Endothelial cell (in vitro differentiated cells): Measurements from ENCODE around the gene TRIM5. TPM values are rescaled to one million over a fixed set of nuclear protein-coding genes. Genes with fewer than 3 reads are reported as not detected.

Experiments
- DNase-seq: peaks from one replicate; pipeline ENCODE4 v3.0.0; 2021; ENCODE audit warnings: low spot score
- H3K27ac Mint-ChIP-seq: one replicate; pipeline ENCODE4 v1.8.0; 2021; ENCODE audit warnings: mixed read lengths, inconsistent platforms; ENCODE audit not compliant: unreplicated experiment
- H3K27me3 Mint-ChIP-seq: one replicate; pipeline ENCODE4 v1.8.0; 2021; ENCODE audit warnings: mild to moderate bottlenecking, moderate library complexity, mixed read lengths, inconsistent platforms; ENCODE audit not compliant: unreplicated experiment
- H3K36me3 Mint-ChIP-seq: one replicate; pipeline ENCODE4 v1.8.0; 2021; ENCODE audit warnings: mild to moderate bottlenecking, low read depth, mixed read lengths, inconsistent platforms; ENCODE audit not compliant: unreplicated experiment
- H3K4me1 Mint-ChIP-seq: one replicate; pipeline ENCODE4 v1.8.0; 2021; ENCODE audit warnings: mild to moderate bottlenecking, mixed read lengths, inconsistent platforms; ENCODE audit not compliant: unreplicated experiment
- H3K4me3 Mint-ChIP-seq: one replicate; pipeline ENCODE4 v1.8.0; 2021; ENCODE audit warnings: mild to moderate bottlenecking, mixed read lengths, inconsistent platforms; ENCODE audit not compliant: unreplicated experiment
- H3K9me3 Mint-ChIP-seq: one replicate; pipeline ENCODE4 v1.8.0; 2021; ENCODE audit warnings: mixed read lengths, inconsistent platforms; ENCODE audit not compliant: unreplicated experiment
- CTCF ChIP-seq: fragments of 200-600 bp; sonication (generic); IDR thresholded peaks from one replicate; pipeline ENCODE4 v1.5.0; 2021; ENCODE audit warnings: antibody characterized with exemption; ENCODE audit not compliant: unreplicated experiment
- total RNA-seq: library from RNA; stranded (reverse); fragmentation: NEBNext Ultra II Directional; extraction: Animal tissue kit (Norgen Biotek cat#: 25700); gene quantifications from one replicate; pipeline ENCODE4 v1.2.1, GENCODE V29; 2021; ENCODE audit not compliant: unreplicated experiment

TRIM5 gene
- total RNA-seq, 1 donor from 2014 or later = 114 TPM

GRCh38 chr11:5703741-5704536 lies 19.1 kb upstream of the TRIM5 start:
- H3K4me1 Mint-ChIP-seq = no peaks in the 10 kb centered on the region
- no peak for DNase-seq
- H3K27me3 Mint-ChIP-seq = no peaks in the 10 kb centered on the region
- no peak for TF ChIP-seq CTCF
- peaks cover 13% of the 10 kb centered on the region for H3K36me3 Mint-ChIP-seq
- H3K4me3 Mint-ChIP-seq = no peak overlapping the region
- H3K9me3 Mint-ChIP-seq = no peaks in the 10 kb centered on the region
- no peak overlapping the region for H3K27ac Mint-ChIP-seq

- Mint-ChIP-seq H3K27ac (no peak overlapping the region), H3K9me3 (no peaks in the 10 kb centered on the region), H3K4me3 (no peak overlapping the region), H3K27me3 (peaks cover 3% of the 10 kb centered on the region), H3K36me3 (peaks cover 12% of the 10 kb centered on the region), H3K4me1 (no peaks in the 10 kb centered on the region)
- no peak for DNase-seq
- no peak for TF ChIP-seq CTCF
Measured at GRCh38 chr11:5701055-5701577, 16.2 kb upstream of the TRIM5 start.

- DNase-seq = no peak
- Mint-ChIP-seq H3K9me3 (no peaks in the 10 kb centered on the region), H3K4me3 (no peak overlapping the region), H3K27ac (no peak overlapping the region), H3K36me3 (peaks cover 15% of the 10 kb centered on the region), H3K27me3 (peaks cover 3% of the 10 kb centered on the region), H3K4me1 (no peaks in the 10 kb centered on the region)
- no peak for TF ChIP-seq CTCF
Measured at GRCh38 chr11:5700421-5701054, 15.7 kb upstream of the TRIM5 start.

- H3K9me3 Mint-ChIP-seq = no peaks in the 10 kb centered on the region
- DNase-seq = no peak
- TF ChIP-seq CTCF = no peak
- peaks cover 14% of the 10 kb centered on the region for H3K36me3 Mint-ChIP-seq
- no peak overlapping the region for H3K27ac Mint-ChIP-seq
- H3K4me1 Mint-ChIP-seq = no peaks in the 10 kb centered on the region
- peaks cover 3% of the 10 kb centered on the region for H3K27me3 Mint-ChIP-seq
- no peak overlapping the region for H3K4me3 Mint-ChIP-seq
Measured at GRCh38 chr11:5698281-5698680, 13.4 kb upstream of the TRIM5 start.

- H3K4me1 Mint-ChIP-seq = peaks cover 11% of the 10 kb centered on the region
- TF ChIP-seq CTCF = no peak
- no peak for DNase-seq
- no peak overlapping the region for H3K27ac Mint-ChIP-seq
- peaks cover 3% of the 10 kb centered on the region for H3K27me3 Mint-ChIP-seq
- H3K36me3 Mint-ChIP-seq = peaks cover 18% of the 10 kb centered on the region
- peak overlapping the region; percentile 3 for H3K4me3 Mint-ChIP-seq
- H3K9me3 Mint-ChIP-seq = no peaks in the 10 kb centered on the region
Measured at GRCh38 chr11:5696210-5696609, 11.3 kb upstream of the TRIM5 start.
